SK-N-SH (cell line): Measurements from ENCODE around the gene CHMP1B. TPM values are rescaled to one million over a fixed set of nuclear protein-coding genes. Genes with fewer than 3 reads are reported as not detected.

Experiments used
- CTCF ChIA-PET: fragments of 300-600, 350-600 bp; formaldehyde crosslinking; extraction: SDS; loops from one replicate; lab custom pipeline; 2021; lab: Yijun Ruan, JAX
- POLR2A ChIA-PET: fragments of 350-600 bp; sonication (Branson Sonifier 250); formaldehyde crosslinking; extraction: SDS; loops from one replicate; lab custom pipeline; 2020; ENCODE audit warnings: antibody characterized with exemption, inconsistent platforms; lab: Yijun Ruan, JAX
- DNase-seq: peaks from one replicate; pipeline ENCODE4 v3.0.0; 2012
- H2AFZ ChIP-seq: fragments of 200-600 bp; sonication (generic); 2 replicates; pipeline ENCODE4 v1.8.1; 2016; ENCODE audit warnings: antibody characterized with exemption, mild to moderate bottlenecking, low read depth
- H3F3A ChIP-seq: fragments of 200-600 bp; sonication (generic); replicated peaks from 2 replicates; pipeline ENCODE3; 2016; ENCODE audit warnings: antibody characterized with exemption, mild to moderate bottlenecking; ENCODE audit not compliant: insufficient read depth
- H3K27ac ChIP-seq, 2 experiments: fragments of 200-500 bp in 1 of 2; fragments of 200-600 bp in 1 of 2; sonication (Bioruptor generic) in 1 of 2; sonication (generic), shearing (Covaris generic) in 1 of 2; 2 replicates each; pipeline versions ENCODE4 v1.5.1 to v1.6.1; 2014 to 2016; ENCODE audit warnings: low read depth in 2 of 2, inconsistent platforms in 1 of 2, low read length in 1 of 2, mild to moderate bottlenecking in 1 of 2, mixed read lengths in 1 of 2
- H3K27me3 ChIP-seq: fragments of 200-600 bp; sonication (generic), shearing (Covaris generic); 2 replicates; pipeline ENCODE4 v1.6.1; 2016; ENCODE audit warnings: mixed run types; ENCODE audit not compliant: insufficient read depth
- H3K36me3 ChIP-seq, 2 experiments: fragments of 200-500 bp in 1 of 2; fragments of 200-600 bp in 1 of 2; sonication (Bioruptor generic) in 1 of 2; sonication (generic) in 1 of 2; replicated peaks in 1 of 2; 2 replicates each; pipeline versions ENCODE3 to v1.5.1; 2014 to 2016; ENCODE audit warnings: low read length in 1 of 2, mild to moderate bottlenecking in 1 of 2; ENCODE audit not compliant: insufficient read depth in 2 of 2, control insufficient read depth in 1 of 2
- H3K4me1 ChIP-seq, 2 experiments: fragments of 200-500 bp in 1 of 2; fragments of 200-600 bp in 1 of 2; sonication (Bioruptor generic) in 1 of 2; sonication (generic), shearing (Covaris generic) in 1 of 2; 2 replicates each; pipeline versions ENCODE4 v1.5.1 to v1.6.1; 2014 to 2016; ENCODE audit warnings: low read depth in 1 of 2, low read length in 1 of 2, mixed run types in 1 of 2; ENCODE audit not compliant: insufficient read depth in 2 of 2, control insufficient read depth in 1 of 2
- H3K4me2 ChIP-seq: fragments of 200-600 bp; sonication (generic), shearing (Covaris generic); 2 replicates; pipeline ENCODE4 v1.6.1; 2017; ENCODE audit warnings: mixed run types
- H3K4me3 ChIP-seq, 2 experiments: fragments of 200-500 bp in 1 of 2; fragments of 200-600 bp in 1 of 2; sonication (Bioruptor generic) in 1 of 2; sonication (generic), shearing (Covaris generic) in 1 of 2; 2 replicates each; pipeline versions ENCODE4 v1.5.1 to v1.8.1; 2014 to 2016; ENCODE audit warnings: low read depth in 2 of 2, inconsistent platforms in 1 of 2, low read length in 1 of 2, mild to moderate bottlenecking in 1 of 2, mixed read lengths in 1 of 2, moderate library complexity in 1 of 2
- H3K79me2 ChIP-seq: fragments of 200-600 bp; sonication (generic); 2 replicates; pipeline ENCODE4 v1.8.1; 2017; ENCODE audit warnings: mild to moderate bottlenecking; ENCODE audit not compliant: insufficient read depth
- H3K9ac ChIP-seq: fragments of 200-600 bp; sonication (generic); 2 replicates; pipeline ENCODE4 v1.6.1; 2017; ENCODE audit warnings: mixed run types
- H3K9me2 ChIP-seq: fragments of 200-600 bp; sonication (generic); 2 replicates; pipeline ENCODE4 v1.6.1; 2017; ENCODE audit warnings: mixed run types
- H3K9me3 ChIP-seq: fragments of 200-600 bp; sonication (generic); 2 replicates; pipeline ENCODE4 v1.6.1; 2017; ENCODE audit warnings: mixed run types, mild to moderate bottlenecking, moderate library complexity
- H4K20me1 ChIP-seq: fragments of 200-600 bp; sonication (generic); 2 replicates; pipeline ENCODE4 v1.6.1; 2017; ENCODE audit warnings: mild to moderate bottlenecking, mixed run types; ENCODE audit not compliant: insufficient read depth
- ELF1 ChIP-seq: IDR thresholded peaks from 2 replicates; pipeline ENCODE4 v1.4.0; 2012
- EZH2phosphoT487 ChIP-seq: fragments of 200-600 bp; sonication (generic); IDR thresholded peaks from 2 replicates; pipeline ENCODE4 v1.6.1; 2017; ENCODE audit warnings: low read depth, mixed run types, mild to moderate bottlenecking, antibody characterized with exemption, moderate library complexity, borderline replicate concordance
- IRF3 ChIP-seq: fragments of 150-350 bp; IDR thresholded peaks from 2 replicates; pipeline ENCODE4 v1.6.1; 2016; ENCODE audit warnings: mild to moderate bottlenecking, low read depth, low read length
- NRF1 ChIP-seq: IDR thresholded peaks from 2 replicates; pipeline ENCODE4 v1.6.1; 2012; ENCODE audit warnings: low read depth, mild to moderate bottlenecking, low read length
- POLR2AphosphoS5 ChIP-seq: IDR thresholded peaks from 2 replicates; pipeline ENCODE4 v1.6.1; 2012; ENCODE audit warnings: low read depth, low read length
- SIN3A ChIP-seq: IDR thresholded peaks from 2 replicates; pipeline ENCODE4 v1.6.1; 2012; ENCODE audit warnings: low read depth, mild to moderate bottlenecking, low read length, moderate library complexity, borderline replicate concordance
- SMC3 ChIP-seq: IDR thresholded peaks from 2 replicates; pipeline ENCODE4 v1.6.1; 2012; ENCODE audit warnings: low read depth, low read length, improper control_type of control experiment
- TCF12 ChIP-seq: IDR thresholded peaks from 2 replicates; pipeline ENCODE4 v1.4.0; 2012
- TEAD4 ChIP-seq: IDR thresholded peaks from 2 replicates; pipeline ENCODE4 v1.4.0; 2012; ENCODE audit warnings: mild to moderate bottlenecking, borderline replicate concordance; ENCODE audit not compliant: insufficient read depth
- WGBS: methylation state at CpG from one replicate; pipeline ENCODE4 v1.1.6; 2017; ENCODE audit warnings: low lambda C conversion rate; 5-methylcytosine and 5-hydroxymethylcytosine counted together
- polyA plus RNA-seq, 3 experiments: library from polyadenylated mRNA; depleted of rRNA; stranded (reverse); fragments of >200 nt; gene quantifications; 2 replicates each; pipeline ENCODE4 v1.2.3, GENCODE V29; 2012
- TF ChIP-seq, protein P1 (sequence below): IDR thresholded peaks from 2 replicates; pipeline ENCODE4 v1.6.1; 2012; ENCODE audit warnings: mild to moderate bottlenecking, low read depth, low read length, moderate library complexity
- TF ChIP-seq, protein P2 (sequence below): IDR thresholded peaks from 2 replicates; pipeline ENCODE4 v1.4.0; 2012; ENCODE audit warnings: low read depth
- TF ChIP-seq, protein P3 (sequence below): fragments of 150-350 bp; IDR thresholded peaks from 2 replicates; pipeline ENCODE4 v1.6.1; 2017; ENCODE audit warnings: antibody characterized with exemption, low read length, low read depth, borderline replicate concordance

The CHMP1B gene
- polyA plus RNA-seq, 1 of the 3 experiments (the other 2 are of a cell fraction) = 52.4 TPM

- H2AFZ ChIP-seq = peak overlapping the region; percentile 17; the same call in 1 of the 2 replicates
- H3K9me2 ChIP-seq = no peaks in the 10 kb centered on the region
- H3K9ac ChIP-seq = no peak overlapping the region
- no peak overlapping the region for H3K4me3 ChIP-seq
- peak overlapping the region in 1 of 2 experiments; percentile 41; a peak in 1 of 4 replicates for H3K27ac ChIP-seq
- no peaks in the 10 kb centered on the region for H4K20me1 ChIP-seq
- no peak for TF ChIP-seq SIN3A
- TF ChIP-seq NRF1 = no peak
- no peak for TF ChIP-seq TCF12
- TF ChIP-seq, protein P1, sequence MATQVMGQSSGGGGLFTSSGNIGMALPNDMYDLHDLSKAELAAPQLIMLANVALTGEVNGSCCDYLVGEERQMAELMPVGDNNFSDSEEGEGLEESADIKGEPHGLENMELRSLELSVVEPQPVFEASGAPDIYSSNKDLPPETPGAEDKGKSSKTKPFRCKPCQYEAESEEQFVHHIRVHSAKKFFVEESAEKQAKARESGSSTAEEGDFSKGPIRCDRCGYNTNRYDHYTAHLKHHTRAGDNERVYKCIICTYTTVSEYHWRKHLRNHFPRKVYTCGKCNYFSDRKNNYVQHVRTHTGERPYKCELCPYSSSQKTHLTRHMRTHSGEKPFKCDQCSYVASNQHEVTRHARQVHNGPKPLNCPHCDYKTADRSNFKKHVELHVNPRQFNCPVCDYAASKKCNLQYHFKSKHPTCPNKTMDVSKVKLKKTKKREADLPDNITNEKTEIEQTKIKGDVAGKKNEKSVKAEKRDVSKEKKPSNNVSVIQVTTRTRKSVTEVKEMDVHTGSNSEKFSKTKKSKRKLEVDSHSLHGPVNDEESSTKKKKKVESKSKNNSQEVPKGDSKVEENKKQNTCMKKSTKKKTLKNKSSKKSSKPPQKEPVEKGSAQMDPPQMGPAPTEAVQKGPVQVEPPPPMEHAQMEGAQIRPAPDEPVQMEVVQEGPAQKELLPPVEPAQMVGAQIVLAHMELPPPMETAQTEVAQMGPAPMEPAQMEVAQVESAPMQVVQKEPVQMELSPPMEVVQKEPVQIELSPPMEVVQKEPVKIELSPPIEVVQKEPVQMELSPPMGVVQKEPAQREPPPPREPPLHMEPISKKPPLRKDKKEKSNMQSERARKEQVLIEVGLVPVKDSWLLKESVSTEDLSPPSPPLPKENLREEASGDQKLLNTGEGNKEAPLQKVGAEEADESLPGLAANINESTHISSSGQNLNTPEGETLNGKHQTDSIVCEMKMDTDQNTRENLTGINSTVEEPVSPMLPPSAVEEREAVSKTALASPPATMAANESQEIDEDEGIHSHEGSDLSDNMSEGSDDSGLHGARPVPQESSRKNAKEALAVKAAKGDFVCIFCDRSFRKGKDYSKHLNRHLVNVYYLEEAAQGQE = no peak
- TF ChIP-seq ELF1 = no peak
- no peak for TF ChIP-seq EZH2phosphoT487
- TF ChIP-seq POLR2AphosphoS5 = no peak
- TF ChIP-seq TEAD4 = no peak
- TF ChIP-seq, protein P2, sequence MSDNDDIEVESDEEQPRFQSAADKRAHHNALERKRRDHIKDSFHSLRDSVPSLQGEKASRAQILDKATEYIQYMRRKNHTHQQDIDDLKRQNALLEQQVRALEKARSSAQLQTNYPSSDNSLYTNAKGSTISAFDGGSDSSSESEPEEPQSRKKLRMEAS = no peak
- no peak for TF ChIP-seq IRF3
- TF ChIP-seq, protein P3, sequence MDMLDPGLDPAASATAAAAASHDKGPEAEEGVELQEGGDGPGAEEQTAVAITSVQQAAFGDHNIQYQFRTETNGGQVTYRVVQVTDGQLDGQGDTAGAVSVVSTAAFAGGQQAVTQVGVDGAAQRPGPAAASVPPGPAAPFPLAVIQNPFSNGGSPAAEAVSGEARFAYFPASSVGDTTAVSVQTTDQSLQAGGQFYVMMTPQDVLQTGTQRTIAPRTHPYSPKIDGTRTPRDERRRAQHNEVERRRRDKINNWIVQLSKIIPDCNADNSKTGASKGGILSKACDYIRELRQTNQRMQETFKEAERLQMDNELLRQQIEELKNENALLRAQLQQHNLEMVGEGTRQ = no peak
- no peak for TF ChIP-seq SMC3
- POLR2A ChIA-PET = no interaction called here
- no peak overlapping the region for H3K4me2 ChIP-seq
- H3K36me3 ChIP-seq = no peaks in the 10 kb centered on the region
- DNase-seq = no peak
- H3K4me1 ChIP-seq = peaks cover 0 to 5% of the 10 kb centered on the region in 2 experiments; a peak in 2 of 4 replicates
- H3K9me3 ChIP-seq = no peaks in the 10 kb centered on the region
- 76% methylated on average over 13 of the region's 17 CpGs for whole genome bisulfite sequencing
- peaks cover 18% of the 10 kb centered on the region for H3F3A ChIP-seq
- no peaks in the 10 kb centered on the region for H3K79me2 ChIP-seq
- no peaks in the 10 kb centered on the region; the same call in 1 of the 2 replicates for H3K27me3 ChIP-seq
- CTCF ChIA-PET = no interaction called here
These were observed 9.6 kb downstream of the CHMP1B start for GRCh38 chr18:11860594-11861450.
